Muscle layer of colon (tissue), 2 donors: ENCODE measurements around the gene RILPL2.
"Not testable (repeated sequence)": the region's sequence is repeated elsewhere in the genome, so short reads cannot be mapped to it uniquely, and the experiment has no call there.

Experiments
- H3K27ac ChIP-seq: one replicate; pipeline ENCODE4 v1.7.0; 2013; ENCODE audit warnings: low read depth, mild to moderate bottlenecking, low read length, moderate library complexity
- H3K27me3 ChIP-seq, 2 donors: one replicate each; pipeline ENCODE4 v1.7.0; 2013; ENCODE audit warnings: low read length in 2 of 2, mild to moderate bottlenecking in 2 of 2; ENCODE audit not compliant: insufficient read depth in 2 of 2, control insufficient read depth in 1 of 2
- H3K36me3 ChIP-seq: one replicate; pipeline ENCODE4 v1.7.0; 2013; ENCODE audit warnings: mild to moderate bottlenecking, low read length; ENCODE audit not compliant: insufficient read depth
- H3K4me1 ChIP-seq: one replicate; pipeline ENCODE4 v1.7.0; 2013; ENCODE audit warnings: mild to moderate bottlenecking, low read length; ENCODE audit not compliant: insufficient read depth
- H3K4me3 ChIP-seq, 2 donors: one replicate each; pipeline ENCODE4 v1.7.0; 2013; ENCODE audit warnings: low read length in 2 of 2, low read depth in 1 of 2, mild to moderate bottlenecking in 1 of 2, moderate library complexity in 1 of 2
- H3K9ac ChIP-seq: one replicate; pipeline ENCODE4 v1.7.0; 2013; ENCODE audit warnings: low read length
- H3K9me3 ChIP-seq: one replicate; pipeline ENCODE4 v1.7.0; 2013; ENCODE audit warnings: mild to moderate bottlenecking, low read length
- donor health status: abdominal sarcoma.
- donor health status: Adenocarcinoma of cecum.

Gene RILPL2

GRCh38 chr12:123472438-123472849 lies 36.0 kb upstream of the RILPL2 start:
- no peak overlapping the region for H3K9ac ChIP-seq
- H3K9me3 ChIP-seq: no peaks in the 10 kb centered on the region
- peaks cover 41% of the 10 kb centered on the region for H3K36me3 ChIP-seq
- no peaks in the 10 kb centered on the region for H3K4me1 ChIP-seq
- no peak overlapping the region for H3K27ac ChIP-seq
- H3K27me3 ChIP-seq: no peaks in the 10 kb centered on the region
- H3K4me3 ChIP-seq: no peak overlapping the region

- Histone ChIP-seq H3K9me3 (no peaks in the 10 kb centered on the region), H3K4me1 (no peaks in the 10 kb centered on the region), H3K9ac (no peak overlapping the region), H3K27me3 (no peaks in the 10 kb centered on the region), H3K36me3 (peaks cover 38% of the 10 kb centered on the region), H3K27ac (no peak overlapping the region), H3K4me3 (no peak overlapping the region)
Observed at GRCh38 chr12:123471374-123472068, 35.0 kb upstream of the RILPL2 start.

GRCh38 chr12:123469978-123470377 lies 33.5 kb upstream of the RILPL2 start:
- Histone ChIP-seq H3K9ac (no peak overlapping the region), H3K36me3 (peaks cover 42% of the 10 kb centered on the region), H3K9me3 (no peaks in the 10 kb centered on the region), H3K4me1 (no peaks in the 10 kb centered on the region), H3K4me3 (no peak overlapping the region), H3K27me3 (no peaks in the 10 kb centered on the region), H3K27ac (no peak overlapping the region)

- Histone ChIP-seq H3K4me1 (no peaks in the 10 kb centered on the region), H3K36me3 (peaks cover 39% of the 10 kb centered on the region), H3K4me3 (no peak overlapping the region), H3K27me3 (no peaks in the 10 kb centered on the region), H3K9ac (no peak overlapping the region), H3K27ac (no peak overlapping the region), H3K9me3 (no peaks in the 10 kb centered on the region)
Observed at GRCh38 chr12:123468786-123469185, 32.3 kb upstream of the RILPL2 start.

GRCh38 chr12:123465084-123465483 lies 28.6 kb upstream of the RILPL2 start:
- Histone ChIP-seq H3K9ac (no peak overlapping the region), H3K27ac (no peak overlapping the region), H3K4me1 (no peaks in the 10 kb centered on the region), H3K27me3 (no peaks in the 10 kb centered on the region), H3K9me3 (no peaks in the 10 kb centered on the region), H3K4me3 (no peak overlapping the region), H3K36me3 (peaks cover 14% of the 10 kb centered on the region)

- not testable (repeated sequence) for H3K4me1 ChIP-seq, H3K36me3 ChIP-seq, H3K9me3 ChIP-seq, H3K4me3 ChIP-seq, H3K27me3 ChIP-seq, H3K9ac ChIP-seq, H3K27ac ChIP-seq
Observed at GRCh38 chr12:123463174-123463573, 26.7 kb upstream of the RILPL2 start.

GRCh38 chr12:123457980-123458779 lies 21.7 kb upstream of the RILPL2 start, which contains the start of gene SNRNP35:
Gene SNRNP35 (plus strand): TSS chr12:123458139. CDS start chr12:123465541, 7,402 bp downstream.
- Histone ChIP-seq H3K4me3 (peak within 1 kb of the TSS; percentile 88 to 97), H3K9ac (peak within 1 kb of the TSS; percentile 74), H3K9me3 (no peaks in the 10 kb centered on the region), H3K4me1 (peaks cover 6% of the 10 kb centered on the region), H3K27ac (peak within 1 kb of the TSS; percentile 98), H3K36me3 (no peaks in the 10 kb centered on the region), H3K27me3 (no peaks in the 10 kb centered on the region)

- H3K27ac ChIP-seq: no peak overlapping the region
- no peaks in the 10 kb centered on the region for H3K36me3 ChIP-seq
- no peak overlapping the region for H3K4me3 ChIP-seq
- no peak overlapping the region for H3K9ac ChIP-seq
- H3K27me3 ChIP-seq: no peaks in the 10 kb centered on the region
- H3K9me3 ChIP-seq: no peaks in the 10 kb centered on the region
- H3K4me1 ChIP-seq: no peaks in the 10 kb centered on the region
Observed at GRCh38 chr12:123453165-123453564, 16.7 kb upstream of the RILPL2 start.

GRCh38 chr12:123452276-123452550 lies 15.7 kb upstream of the RILPL2 start:
- not testable (repeated sequence) for H3K4me3 ChIP-seq, H3K9me3 ChIP-seq, H3K27me3 ChIP-seq, H3K36me3 ChIP-seq, H3K27ac ChIP-seq, H3K9ac ChIP-seq, H3K4me1 ChIP-seq

GRCh38 chr12:123450636-123451035 lies 14.2 kb upstream of the RILPL2 start:
- no peak overlapping the region for H3K27ac ChIP-seq
- no peak overlapping the region for H3K9ac ChIP-seq
- H3K9me3 ChIP-seq: no peaks in the 10 kb centered on the region
- no peaks in the 10 kb centered on the region for H3K27me3 ChIP-seq
- no peak overlapping the region for H3K4me3 ChIP-seq
- H3K4me1 ChIP-seq: peaks cover 8% of the 10 kb centered on the region
- no peaks in the 10 kb centered on the region for H3K36me3 ChIP-seq

GRCh38 chr12:123449856-123450255 lies 13.4 kb upstream of the RILPL2 start:
- no peaks in the 10 kb centered on the region for H3K36me3 ChIP-seq
- H3K4me1 ChIP-seq: peaks cover 10% of the 10 kb centered on the region
- H3K9me3 ChIP-seq: no peaks in the 10 kb centered on the region
- no peak overlapping the region for H3K9ac ChIP-seq
- H3K4me3 ChIP-seq: no peak overlapping the region
- H3K27ac ChIP-seq: no peak overlapping the region
- H3K27me3 ChIP-seq: no peaks in the 10 kb centered on the region
